Nephron progenitor cell (in vitro differentiated cells): ENCODE data around the gene KCNQ2.

Experiments
- DNase-seq: peaks from one replicate; pipeline ENCODE4 v3.0.0; 2021
- H3K27ac Mint-ChIP-seq: 2 replicates; pipeline ENCODE4 v1.8.0; 2021; ENCODE audit warnings: mild to moderate bottlenecking, moderate library complexity, mixed read lengths
- H3K27me3 Mint-ChIP-seq: 2 replicates; pipeline ENCODE4 v1.8.0; 2021; ENCODE audit warnings: mild to moderate bottlenecking, low read depth, mixed read lengths; ENCODE audit not compliant: poor library complexity
- H3K36me3 Mint-ChIP-seq: 2 replicates; pipeline ENCODE4 v1.8.0; 2021; ENCODE audit warnings: low read depth, mixed read lengths
- H3K4me1 Mint-ChIP-seq: 2 replicates; pipeline ENCODE4 v1.8.0; 2021; ENCODE audit warnings: mixed read lengths
- H3K4me3 Mint-ChIP-seq: 2 replicates; pipeline ENCODE4 v1.8.0; 2021; ENCODE audit warnings: mild to moderate bottlenecking, moderate library complexity, mixed read lengths
- H3K9me3 Mint-ChIP-seq: 2 replicates; pipeline ENCODE4 v1.8.0; 2021; ENCODE audit warnings: mild to moderate bottlenecking, moderate library complexity, mixed read lengths
- CTCF ChIP-seq: fragments of 200-600 bp; sonication (generic); IDR thresholded peaks from 2 replicates; pipeline ENCODE4 v1.5.0; 2021; ENCODE audit warnings: antibody characterized with exemption

The KCNQ2 gene

GRCh38 chr20:63495167-63495720, 22.8 kb upstream of the KCNQ2 start:
- H3K4me1 Mint-ChIP-seq, result no peaks in the 10 kb centered on the region
- H3K36me3 Mint-ChIP-seq, result no peaks in the 10 kb centered on the region
- TF ChIP-seq CTCF, result no peak
- peaks cover 78% of the 10 kb centered on the region for H3K27me3 Mint-ChIP-seq
- DNase-seq, result no peak
- no peaks in the 10 kb centered on the region for H3K9me3 Mint-ChIP-seq
- H3K27ac Mint-ChIP-seq, result no peak overlapping the region
- no peak overlapping the region for H3K4me3 Mint-ChIP-seq

GRCh38 chr20:63494420-63495166, 22.1 kb upstream of the KCNQ2 start:
- no peak overlapping the region for H3K27ac Mint-ChIP-seq
- H3K4me3 Mint-ChIP-seq, result no peak overlapping the region
- TF ChIP-seq CTCF, result no peak
- no peaks in the 10 kb centered on the region for H3K4me1 Mint-ChIP-seq
- H3K36me3 Mint-ChIP-seq, result no peaks in the 10 kb centered on the region
- peaks cover 78% of the 10 kb centered on the region for H3K27me3 Mint-ChIP-seq
- no peak for DNase-seq
- no peaks in the 10 kb centered on the region for H3K9me3 Mint-ChIP-seq

- Mint-ChIP-seq H3K4me1 (no peaks in the 10 kb centered on the region), H3K27ac (no peak overlapping the region), H3K4me3 (no peak overlapping the region), H3K27me3 (peaks cover 78% of the 10 kb centered on the region), H3K36me3 (no peaks in the 10 kb centered on the region), H3K9me3 (no peaks in the 10 kb centered on the region)
- DNase-seq, result no peak
- no peak for TF ChIP-seq CTCF
Measured at GRCh38 chr20:63494084-63494419, 21.6 kb upstream of the KCNQ2 start.

GRCh38 chr20:63493563-63494020, 21.1 kb upstream of the KCNQ2 start:
- TF ChIP-seq CTCF, result no peak

GRCh38 chr20:63492982-63493381, 20.5 kb upstream of the KCNQ2 start:
- Mint-ChIP-seq H3K4me1 (no peaks in the 10 kb centered on the region), H3K27me3 (peaks cover 82% of the 10 kb centered on the region), H3K9me3 (no peaks in the 10 kb centered on the region), H3K36me3 (no peaks in the 10 kb centered on the region), H3K4me3 (no peak overlapping the region), H3K27ac (no peak overlapping the region)
- DNase-seq, result no peak
- no peak for TF ChIP-seq CTCF

More at GRCh38 chr20:63493563-63494020, 21.1 kb upstream of the KCNQ2 start:
- Mint-ChIP-seq H3K4me1 (no peaks in the 10 kb centered on the region), H3K4me3 (no peak overlapping the region), H3K27ac (no peak overlapping the region), H3K27me3 (peaks cover 82% of the 10 kb centered on the region), H3K36me3 (no peaks in the 10 kb centered on the region), H3K9me3 (no peaks in the 10 kb centered on the region)
- DNase-seq, result no peak

GRCh38 chr20:63492518-63492917, 20.1 kb upstream of the KCNQ2 start:
- Mint-ChIP-seq H3K27ac (no peak overlapping the region), H3K36me3 (no peaks in the 10 kb centered on the region), H3K27me3 (peaks cover 82% of the 10 kb centered on the region), H3K4me1 (no peaks in the 10 kb centered on the region), H3K9me3 (no peaks in the 10 kb centered on the region), H3K4me3 (no peak overlapping the region)
- no peak for DNase-seq
- no peak for TF ChIP-seq CTCF
